Measurements from ENCODE around the gene URB1.
"Not testable (repeated sequence)": the region's sequence is repeated elsewhere in the genome, so short reads cannot be mapped to it uniquely, and the experiment has no call there.

URB1 gene

GRCh38 chr21:32411350-32412161 lies 18.7 kb upstream of the URB1 start:
- DNase-seq: peak in 55 of 58 donors; percentile 19 to 89 (median 71)

GRCh38 chr21:32410916-32411315 lies 18.1 kb upstream of the URB1 start:
- peak in 19 of 58 donors; percentile 7 to 42 (median 20) for DNase-seq

GRCh38 chr21:32410291-32410690 lies 17.5 kb upstream of the URB1 start:
- no peak for DNase-seq

- no peak for DNase-seq
Observed at GRCh38 chr21:32406405-32406804, 13.6 kb upstream of the URB1 start.

GRCh38 chr21:32403201-32403777 lies 10.5 kb upstream of the URB1 start:
- DNase-seq: peak in 42 of 58 donors; percentile 8 to 74 (median 29)

- no peak for DNase-seq
Observed at GRCh38 chr21:32393677-32394001, 827 bp upstream of the URB1 start.

- DNase-seq: peak in 1 of 58 donors; percentile 49
Observed at GRCh38 chr21:32392299-32392879, 423 bp downstream of the URB1 start.

- DNase-seq: no peak
Observed at GRCh38 chr21:32391755-32392154, 1.1 kb downstream of the URB1 start.

GRCh38 chr21:32390537-32391224 lies 2.1 kb downstream of the URB1 start:
- not testable (repeated sequence) for DNase-seq

GRCh38 chr21:32389337-32390015 lies 3.3 kb downstream of the URB1 start:
- peak in 2 of 58 donors; percentile 4 to 19 for DNase-seq

GRCh38 chr21:32388306-32388705 lies 4.5 kb downstream of the URB1 start:
- no peak for DNase-seq

- no peak for DNase-seq
Observed at GRCh38 chr21:32387151-32387550, 5.7 kb downstream of the URB1 start.

- no peak for DNase-seq
Observed at GRCh38 chr21:32386195-32386870, 6.5 kb downstream of the URB1 start.

- DNase-seq: no peak
Observed at GRCh38 chr21:32383812-32384211, 9.0 kb downstream of the URB1 start.

GRCh38 chr21:32382108-32382644 lies 10.6 kb downstream of the URB1 start:
- no peak for DNase-seq

GRCh38 chr21:32381571-32381970 lies 11.2 kb downstream of the URB1 start:
- DNase-seq: no peak

GRCh38 chr21:32380940-32381339 lies 11.9 kb downstream of the URB1 start:
- no peak for DNase-seq

- DNase-seq: peak in 1 of 58 donors; percentile 8
Observed at GRCh38 chr21:32378956-32379355, 13.9 kb downstream of the URB1 start.

GRCh38 chr21:32377991-32378390 lies 14.8 kb downstream of the URB1 start:
- DNase-seq: peak in 6 of 58 donors; percentile 13 to 53 (median 23)

- no peak for DNase-seq
Observed at GRCh38 chr21:32377506-32377905, 15.3 kb downstream of the URB1 start.

GRCh38 chr21:32372755-32373154 lies 20.1 kb downstream of the URB1 start:
- DNase-seq: no peak

Data from anterior cingulate cortex (tissue), 58 donors.